Panc1 (cell line): Measurements from ENCODE around the gene FAM149B1.

Source experiments
- CTCF ChIP-seq: fragments of 450-650 bp; IDR thresholded peaks from 2 replicates; pipeline ENCODE4 v1.5.1; 2017; ENCODE audit warnings: mild to moderate bottlenecking
- POLR2AphosphoS5 ChIP-seq: IDR thresholded peaks from 2 replicates; pipeline ENCODE4 v1.6.1; 2012; ENCODE audit warnings: mild to moderate bottlenecking, low read depth, low read length, moderate library complexity

DNA sequence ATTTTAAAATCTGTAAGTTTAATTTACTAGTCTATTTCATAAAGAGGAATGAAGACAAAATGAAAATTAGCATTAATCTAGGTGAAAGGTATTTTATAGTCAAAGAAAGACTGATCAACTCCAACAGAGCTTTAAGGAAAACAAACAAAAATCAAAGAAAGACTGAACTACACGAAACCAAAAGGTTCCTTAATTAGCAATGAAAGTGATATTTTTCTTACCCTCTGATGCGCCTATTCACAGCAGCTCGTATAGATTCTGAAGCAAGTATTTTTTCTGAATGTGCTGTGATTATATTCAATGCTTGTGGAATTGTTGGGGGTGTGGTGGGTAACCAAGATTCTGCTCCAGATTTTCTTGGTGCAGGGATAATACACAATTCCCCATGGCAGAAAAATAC lies 11.9 kb upstream of the FAM149B1 start:
- TF ChIP-seq POLR2AphosphoS5 (no peak), CTCF (no peak)
